MCF 10A (cell line): ENCODE measurements around the gene SKAP2. TPM values are rescaled to one million over a fixed set of nuclear protein-coding genes. Genes with fewer than 3 reads are reported as not detected.

Experiments used
- BruUV-seq: library from RNA; stranded (reverse); fragments of 400-500 nt; replicated peaks from 2 replicates; lab custom pipeline; 2021; lab: Mats Ljungman, UMichigan
- CTCF ChIA-PET: fragments of 300-600 bp; sonication (Branson Sonifier 250); formaldehyde crosslinking; extraction: SDS; loops from one replicate; lab custom pipeline; 2021; ENCODE audit warnings: antibody characterized with exemption, inconsistent platforms; lab: Yijun Ruan, JAX
- POLR2A ChIA-PET: fragments of 300-600, 350-650 bp; sonication (Branson Sonifier 250); formaldehyde crosslinking; extraction: SDS; loops from one replicate; lab custom pipeline; 2020; ENCODE audit warnings: antibody characterized with exemption, inconsistent platforms; lab: Yijun Ruan, JAX
- DNase-seq: peaks from one replicate; pipeline ENCODE4 v3.0.0-alpha.2; 2018; ENCODE audit not compliant: unreplicated experiment
- H3K27ac Mint-ChIP-seq: one replicate; pipeline ENCODE4 v1.8.0; 2022; ENCODE audit warnings: mild to moderate bottlenecking, low read depth, mixed read lengths; ENCODE audit not compliant: unreplicated experiment
- H3K27me3 Mint-ChIP-seq: one replicate; pipeline ENCODE4 v1.8.0; 2022; ENCODE audit warnings: mixed read lengths; ENCODE audit not compliant: insufficient read depth, unreplicated experiment
- H3K36me3 Mint-ChIP-seq: one replicate; pipeline ENCODE4 v1.8.0; 2022; ENCODE audit warnings: mild to moderate bottlenecking, moderate library complexity, mixed read lengths; ENCODE audit not compliant: insufficient read depth, unreplicated experiment
- H3K4me1 Mint-ChIP-seq: one replicate; pipeline ENCODE4 v1.8.0; 2022; ENCODE audit warnings: mixed read lengths; ENCODE audit not compliant: insufficient read depth, unreplicated experiment
- H3K4me3 Mint-ChIP-seq: one replicate; pipeline ENCODE4 v1.8.0; 2022; ENCODE audit warnings: mild to moderate bottlenecking, moderate library complexity, mixed read lengths; ENCODE audit not compliant: unreplicated experiment
- H3K9me3 Mint-ChIP-seq: one replicate; pipeline ENCODE4 v1.8.0; 2022; ENCODE audit warnings: mixed read lengths; ENCODE audit not compliant: unreplicated experiment
- CTCF ChIP-seq: fragments of 200-600 bp; IDR thresholded peaks from one replicate; pipeline ENCODE4 v1.8.0; 2022; ENCODE audit warnings: antibody characterized with exemption, mild to moderate bottlenecking; ENCODE audit not compliant: unreplicated experiment
- intact Hi-C: fragments of 100-400 bp; cut with micrococcal nuclease; formaldehyde crosslinking; loops from 2 replicates; pipeline ENCODE4 v1.14.1; 2022
- total RNA-seq: library from RNA; stranded (reverse); gene quantifications from 2 replicates; pipeline ENCODE4 v1.2.3, GENCODE V29; 2022

SKAP2 gene
- total RNA-seq, 1 experiment from 2014 or later: 27.5 TPM

- no peak for DNase-seq
- H3K4me3 Mint-ChIP-seq: no peak overlapping the region
- no TSS peak for BruUV-seq
- CTCF ChIA-PET: interaction anchor here (0.6 kb wide), 1 partner anchor 19 kb away, joined by 4 read pairs; no protein-coding TSS in a partner anchor
- POLR2A ChIA-PET: interaction anchor here (1.0 kb wide), 1 partner anchor 9 kb away, joined by 3 read pairs; no protein-coding TSS in a partner anchor
- no peaks in the 10 kb centered on the region for H3K9me3 Mint-ChIP-seq
- intact Hi-C loops: no loop called here
- no peak for TF ChIP-seq CTCF
- peaks cover 5% of the 10 kb centered on the region for H3K36me3 Mint-ChIP-seq
- no peaks in the 10 kb centered on the region for H3K4me1 Mint-ChIP-seq
- H3K27ac Mint-ChIP-seq: no peak overlapping the region
- no peaks in the 10 kb centered on the region for H3K27me3 Mint-ChIP-seq
Observed at GRCh38 chr7:26759108-26759507, 105.3 kb downstream of the SKAP2 start.

GRCh38 chr7:26743205-26743604 lies 121.2 kb downstream of the SKAP2 start:
- CTCF ChIA-PET: no interaction called here
- H3K27me3 Mint-ChIP-seq: no peaks in the 10 kb centered on the region
- no peak for TF ChIP-seq CTCF
- no peak overlapping the region for H3K4me3 Mint-ChIP-seq
- BruUV-seq: no TSS peak
- H3K36me3 Mint-ChIP-seq: peaks cover 6% of the 10 kb centered on the region
- H3K4me1 Mint-ChIP-seq: no peaks in the 10 kb centered on the region
- intact Hi-C loops: no loop called here
- no peak for DNase-seq
- POLR2A ChIA-PET: interaction anchor here (1.4 kb wide), 1 partner anchor 10 kb away, joined by 4 read pairs; no protein-coding TSS in a partner anchor
- no peak overlapping the region for H3K27ac Mint-ChIP-seq
- no peaks in the 10 kb centered on the region for H3K9me3 Mint-ChIP-seq

GRCh38 chr7:26735976-26736600 lies 128.3 kb downstream of the SKAP2 start:
- Mint-ChIP-seq H3K27me3 (no peaks in the 10 kb centered on the region), H3K9me3 (no peaks in the 10 kb centered on the region), H3K4me1 (no peaks in the 10 kb centered on the region), H3K36me3 (peaks cover 33% of the 10 kb centered on the region), H3K4me3 (no peak overlapping the region), H3K27ac (no peak overlapping the region)
- intact Hi-C loops: no loop called here
- BruUV-seq: no TSS peak
- ChIA-PET POLR2A (no interaction called here), CTCF (no interaction called here)
- no peak for TF ChIP-seq CTCF
- DNase-seq: no peak

GRCh38 chr7:26729150-26729775 lies 135.1 kb downstream of the SKAP2 start:
- H3K27ac Mint-ChIP-seq: no peak overlapping the region
- TF ChIP-seq CTCF: no peak
- BruUV-seq: no TSS peak
- intact Hi-C loops: no loop called here
- peaks cover 4% of the 10 kb centered on the region for H3K4me1 Mint-ChIP-seq
- no peaks in the 10 kb centered on the region for H3K9me3 Mint-ChIP-seq
- CTCF ChIA-PET: interaction anchor here (0.5 to 1.3 kb wide), 3 partner anchors 42 to 686 kb away, joined by 3 to 5 read pairs (median 4); no protein-coding TSS in a partner anchor
- no peak overlapping the region for H3K4me3 Mint-ChIP-seq
- no peak for DNase-seq
- POLR2A ChIA-PET: interaction anchor here (0.6 kb wide), 1 partner anchor 18 kb away, joined by 3 read pairs; no protein-coding TSS in a partner anchor
- no peaks in the 10 kb centered on the region for H3K27me3 Mint-ChIP-seq
- peaks cover 15% of the 10 kb centered on the region for H3K36me3 Mint-ChIP-seq
